Measurements from ENCODE around the gene WT1.
"Not testable (repeated sequence)": the region's sequence is repeated elsewhere in the genome, so short reads cannot be mapped to it uniquely, and the experiment has no call there.

The WT1 gene

DNA sequence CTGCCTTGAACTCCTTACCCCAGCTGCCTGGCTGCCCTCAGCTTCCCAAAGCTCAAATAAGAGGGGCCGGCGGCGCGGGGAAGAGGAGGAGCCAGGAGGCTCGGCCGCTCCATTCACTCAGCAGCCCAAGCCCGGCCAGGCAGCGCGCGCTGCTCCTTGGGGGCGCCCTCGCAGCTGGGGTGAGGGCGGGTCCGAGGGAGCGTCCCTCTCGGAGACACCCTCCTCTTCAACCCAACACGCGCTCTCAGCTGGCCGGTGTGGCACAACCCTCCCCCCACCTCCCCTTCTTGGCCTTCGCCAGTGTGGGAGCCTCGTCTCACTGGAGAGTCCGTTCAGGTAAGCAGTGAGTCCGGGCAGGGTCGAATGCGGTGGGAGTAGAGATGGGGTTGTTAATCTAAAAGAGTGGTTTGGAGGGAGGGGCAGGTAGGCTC lies at the start of gene WT1:
Gene WT1 (minus strand): TSS at position 29 of the 431 bp plus-strand sequence.
- no peak for DNase-seq

DNA sequence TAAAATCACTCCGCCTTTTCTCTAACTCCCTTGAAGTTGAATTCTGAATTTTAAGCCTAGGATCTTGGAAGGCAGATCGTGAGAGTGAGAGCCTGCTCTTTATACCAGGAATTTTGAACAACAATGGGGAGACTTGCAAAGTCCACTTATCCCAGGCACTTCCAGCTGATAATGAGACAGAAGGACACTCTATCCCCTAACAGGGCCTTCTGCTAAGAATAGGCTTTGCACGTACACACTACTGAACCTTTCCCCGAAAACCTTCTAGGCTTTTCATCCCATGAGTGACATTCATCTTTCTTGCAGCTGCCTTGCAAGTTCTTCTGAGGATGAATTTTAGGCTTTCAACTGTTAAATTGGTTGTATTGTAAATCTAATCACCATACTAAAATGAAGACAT lies 44.0 kb upstream of the WT1 start:
- no peak for DNase-seq

DNA sequence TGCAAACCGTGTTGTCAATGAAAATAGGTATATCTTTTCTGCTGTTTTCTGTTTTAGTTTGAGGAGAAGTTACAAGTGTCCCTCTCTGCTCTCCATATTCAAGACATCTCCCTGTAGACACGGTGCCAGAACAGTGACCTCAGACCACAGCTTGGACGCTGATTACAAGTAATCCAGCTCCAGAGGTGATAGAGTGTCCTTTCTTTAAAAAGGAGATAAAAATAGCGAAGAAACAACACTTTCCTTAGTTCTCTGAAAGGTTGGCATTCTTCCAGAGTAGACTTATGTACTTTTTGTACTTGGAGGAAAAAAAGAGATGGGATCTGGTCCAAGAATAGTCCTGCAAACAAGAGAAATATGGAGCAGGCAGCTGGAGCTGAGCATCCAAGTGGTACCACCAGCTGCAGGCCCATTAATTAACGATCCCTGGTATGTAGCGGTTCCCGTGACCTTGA lies 43.0 kb upstream of the WT1 start:
- DNase-seq = no peak

DNA sequence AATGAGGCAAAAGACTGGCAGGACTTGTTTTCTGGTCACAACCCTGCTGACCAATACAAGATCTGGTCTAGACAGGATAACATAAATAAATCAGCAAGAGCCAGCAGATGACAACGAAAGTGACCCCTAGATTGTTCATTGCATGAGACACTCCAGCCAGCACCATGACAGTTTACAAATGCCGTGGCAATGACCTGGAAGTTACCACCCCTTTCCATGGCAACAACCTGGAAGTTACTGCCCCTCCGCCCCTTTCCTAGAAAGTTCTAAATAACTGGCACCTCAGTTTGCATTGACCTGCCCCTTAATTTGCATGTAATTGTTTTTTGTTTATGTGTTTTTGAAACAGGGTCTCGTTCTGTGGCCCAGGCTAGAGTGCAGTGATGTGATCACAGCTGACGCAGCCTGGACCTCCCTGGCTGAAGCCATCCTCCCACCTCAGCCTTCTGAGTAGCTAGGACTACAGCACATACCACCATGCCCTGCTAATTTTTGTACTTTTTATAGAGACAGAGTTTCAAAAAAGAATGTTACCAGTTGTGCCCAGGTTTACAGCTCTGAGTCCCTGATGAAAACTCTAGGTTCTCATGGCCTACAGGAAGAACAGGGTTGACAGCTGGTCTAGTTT lies 38.1 kb upstream of the WT1 start:
- no peak for DNase-seq

DNA sequence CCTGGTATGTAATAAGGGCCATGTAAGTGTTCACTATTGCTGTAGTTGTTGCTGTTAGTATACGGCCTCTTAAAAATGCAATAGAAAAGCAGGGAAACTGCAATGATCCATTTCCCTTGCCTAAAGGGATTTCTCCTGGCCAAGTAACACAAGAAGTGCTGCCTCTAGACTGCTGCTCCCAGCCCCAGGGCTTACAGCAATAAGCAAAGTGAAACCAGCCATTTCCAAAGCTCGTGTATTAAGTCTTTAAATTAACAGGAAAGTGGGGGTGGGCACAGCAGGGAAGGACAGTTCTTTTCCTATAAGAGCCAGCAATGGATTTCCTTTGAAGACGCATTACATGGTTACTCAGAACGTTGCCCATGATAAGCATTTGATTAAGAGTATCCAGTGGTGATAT lies 36.9 kb upstream of the WT1 start:
- no peak for DNase-seq

DNA sequence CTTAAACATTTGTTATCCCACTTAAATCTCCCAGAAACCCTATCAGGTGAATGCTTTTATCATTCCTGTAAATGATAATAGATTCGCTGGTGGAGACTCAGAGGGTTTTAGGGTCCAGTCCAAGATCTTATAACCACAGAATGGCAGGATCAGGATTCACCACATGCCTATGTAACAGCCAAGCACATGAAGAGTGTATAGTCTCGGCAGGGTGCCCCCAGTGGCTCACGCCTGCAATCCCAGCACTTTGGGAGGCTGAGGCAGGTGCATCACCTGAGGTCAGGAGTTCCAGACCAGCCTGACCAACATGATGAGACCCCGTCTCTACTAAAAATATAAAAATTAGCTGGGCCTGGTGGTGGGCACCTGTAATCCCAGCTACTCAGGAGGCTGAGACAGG lies 36.2 kb upstream of the WT1 start:
- DNase-seq = not testable (repeated sequence)

DNA sequence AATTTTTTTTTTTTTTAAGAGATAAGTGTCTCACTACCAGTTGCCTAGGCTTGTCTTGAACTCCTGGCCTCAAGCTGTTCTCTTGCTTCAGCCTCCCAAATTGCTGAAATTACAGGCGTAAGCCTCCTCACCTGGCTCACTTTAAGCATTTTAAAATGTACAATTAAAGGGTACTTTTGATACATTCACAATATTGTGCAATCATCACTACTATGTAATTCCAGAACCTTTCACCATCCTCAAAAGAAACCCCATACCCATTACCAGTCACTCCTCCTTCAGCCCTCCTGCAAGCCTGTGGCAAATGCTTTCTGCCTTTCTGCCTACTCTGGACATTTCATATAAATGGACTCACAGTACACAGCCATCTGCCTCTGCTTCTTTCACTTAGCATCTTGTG lies 34.5 kb upstream of the WT1 start:
- no peak for DNase-seq

DNA sequence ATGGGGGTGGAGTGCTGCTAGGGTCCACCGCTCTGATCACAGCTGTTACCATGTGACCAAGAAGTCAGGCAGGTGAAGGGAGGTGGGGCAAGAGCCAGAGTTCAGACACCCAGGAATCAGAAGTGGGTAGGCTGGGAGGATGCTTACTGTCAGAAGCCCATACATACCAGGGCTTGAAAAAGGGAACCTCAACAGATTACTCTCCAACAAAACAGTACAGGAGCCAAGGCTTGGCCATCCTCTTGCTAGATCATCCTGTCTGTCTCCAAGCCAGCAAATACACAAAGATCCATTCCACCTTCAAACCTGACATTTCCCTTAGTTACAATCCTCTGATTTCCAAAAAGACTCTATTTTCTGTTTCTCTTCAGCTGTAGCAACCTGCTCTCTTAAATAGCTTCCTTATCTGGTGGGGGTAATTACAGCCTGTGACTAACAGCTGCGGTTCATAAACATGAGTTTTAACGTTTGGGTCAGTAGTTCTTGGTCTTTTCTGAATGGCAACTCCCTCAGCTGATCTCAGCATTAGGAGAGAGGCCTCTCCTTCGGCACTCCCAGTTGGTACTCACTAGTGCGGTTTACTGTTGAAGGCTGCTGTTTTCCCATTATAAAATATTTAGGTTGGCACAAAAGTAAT lies 31.1 kb upstream of the WT1 start:
- no peak for DNase-seq

DNA sequence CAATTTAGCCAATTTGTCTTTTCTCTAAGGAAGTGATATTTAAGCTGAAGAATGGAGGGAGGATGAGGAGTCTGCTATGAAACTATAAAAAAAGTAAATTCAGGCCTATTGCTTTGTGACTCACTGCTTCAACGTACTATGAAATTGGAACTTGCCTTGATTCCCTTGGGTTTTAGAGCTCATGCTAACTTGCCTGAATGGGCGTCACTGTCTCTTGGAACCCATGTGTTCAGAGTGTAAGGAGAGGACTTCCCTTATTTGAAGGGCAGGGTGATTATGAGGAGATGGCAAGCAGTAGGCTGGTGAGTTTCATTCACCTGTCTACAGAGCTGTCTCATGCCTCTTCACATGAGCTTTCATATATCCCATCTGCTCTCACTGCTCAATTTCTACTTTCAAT lies 28.7 kb upstream of the WT1 start:
- DNase-seq = no peak

DNA sequence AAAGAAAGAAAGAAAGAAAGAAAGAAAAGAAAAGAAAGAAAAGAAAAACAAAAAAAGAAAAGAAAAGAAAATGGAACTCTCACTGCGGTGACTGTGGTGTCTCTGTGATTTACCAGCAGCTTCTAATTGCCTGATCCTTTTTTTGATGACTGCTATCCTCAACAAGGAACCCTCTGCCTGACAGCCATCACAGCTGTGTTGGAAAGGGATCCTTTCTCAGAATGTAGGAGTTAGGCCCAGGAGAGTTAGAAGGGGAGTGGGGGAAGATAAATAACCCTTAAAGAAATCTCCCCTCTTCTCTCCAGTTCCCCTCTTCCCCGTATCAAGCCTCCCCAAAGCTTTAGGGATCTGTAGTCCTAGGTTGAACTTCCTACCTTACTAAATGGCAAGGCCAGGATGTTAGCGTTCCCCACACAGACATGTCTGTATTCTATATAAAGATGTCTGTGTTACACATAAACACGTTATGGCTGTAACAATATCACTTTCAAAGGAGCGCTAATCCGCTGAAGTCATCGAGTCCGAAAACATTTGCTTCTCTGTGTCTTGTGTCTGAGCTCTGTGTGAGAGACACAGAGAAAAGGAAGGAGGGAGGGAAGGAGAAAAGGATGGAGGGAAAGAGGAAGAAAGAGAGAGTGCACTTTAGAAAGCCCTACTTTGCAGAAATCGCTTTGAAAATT lies 26.8 kb upstream of the WT1 start:
- no peak for DNase-seq

DNA sequence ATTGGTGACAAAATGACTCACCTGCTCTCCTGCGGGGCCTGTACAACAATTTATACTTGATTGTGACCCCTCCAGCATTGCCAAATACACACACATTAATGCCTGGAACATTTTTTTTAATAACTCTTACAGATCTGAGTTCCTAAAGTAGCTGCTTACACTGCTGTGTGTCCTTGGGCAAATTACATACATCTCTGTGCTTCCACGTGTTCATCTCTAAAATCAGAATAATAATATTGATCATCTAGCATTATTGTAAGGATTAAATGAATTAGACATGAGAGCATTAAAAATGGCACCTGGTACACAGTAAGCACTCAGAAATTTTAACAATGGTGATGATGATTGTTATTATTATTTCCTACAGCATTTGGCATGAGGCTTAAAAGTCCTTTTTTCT lies 21.5 kb upstream of the WT1 start:
- DNase-seq = no peak

DNA sequence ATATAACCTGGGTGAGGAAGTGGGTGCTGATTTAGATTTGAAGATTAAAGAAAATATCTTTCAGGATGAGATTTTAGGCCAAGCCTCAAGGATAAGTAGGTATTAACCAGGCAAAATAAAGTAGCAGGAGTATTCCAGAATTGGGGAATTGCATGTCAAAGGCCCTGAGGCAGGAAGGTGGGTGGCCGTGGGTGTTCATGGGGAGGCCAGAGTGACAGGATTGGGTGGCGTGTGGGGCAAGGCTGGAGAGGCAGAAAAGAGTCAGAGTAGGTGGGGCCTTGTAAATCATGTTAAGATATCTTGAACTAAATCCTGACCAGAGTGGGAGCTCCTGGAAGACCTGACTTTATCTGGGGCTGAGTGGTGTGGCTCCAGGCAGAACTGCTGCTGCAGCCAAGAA lies 19.7 kb upstream of the WT1 start:
- DNase-seq = no peak

DNA sequence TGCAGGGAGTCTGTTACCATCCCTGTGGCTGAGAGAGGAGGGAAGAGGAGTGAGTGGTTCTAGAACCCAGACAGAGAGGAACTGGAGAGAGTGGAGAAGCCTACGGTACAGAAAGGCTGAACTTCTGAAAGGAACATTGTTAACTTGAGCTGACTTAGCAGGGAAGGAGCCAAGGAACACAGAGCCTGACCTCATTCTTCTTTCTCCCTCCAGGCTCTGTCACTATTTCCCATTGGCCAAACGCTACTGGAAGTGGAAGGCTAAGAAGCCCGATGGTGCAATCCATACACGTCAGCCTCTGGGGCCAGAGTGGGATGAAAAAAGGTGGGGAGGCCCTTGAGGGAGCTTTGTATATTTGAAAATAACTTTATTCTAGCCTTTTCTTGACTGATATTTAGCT lies 16.5 kb upstream of the WT1 start:
- DNase-seq = no peak

DNA sequence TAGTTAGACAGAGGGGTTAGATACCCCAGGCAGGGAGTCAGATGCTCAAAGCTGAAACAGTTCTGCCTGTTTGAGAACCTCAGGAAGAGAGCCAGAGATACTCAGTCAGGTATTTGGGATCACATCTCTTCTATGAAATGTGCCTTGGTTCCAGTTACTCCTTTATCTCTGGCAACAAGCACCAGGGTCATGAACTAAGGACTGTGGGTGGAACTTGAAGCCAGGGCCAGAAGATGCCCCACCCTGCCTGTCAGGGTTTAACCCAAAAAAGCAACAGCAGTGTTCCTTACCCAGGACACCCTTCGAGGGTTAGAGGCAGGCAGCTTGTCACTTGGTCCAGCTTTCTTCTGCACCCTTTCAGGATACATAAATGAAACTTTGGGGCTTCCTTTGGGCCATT lies 15.0 kb upstream of the WT1 start:
- DNase-seq = no peak

DNA sequence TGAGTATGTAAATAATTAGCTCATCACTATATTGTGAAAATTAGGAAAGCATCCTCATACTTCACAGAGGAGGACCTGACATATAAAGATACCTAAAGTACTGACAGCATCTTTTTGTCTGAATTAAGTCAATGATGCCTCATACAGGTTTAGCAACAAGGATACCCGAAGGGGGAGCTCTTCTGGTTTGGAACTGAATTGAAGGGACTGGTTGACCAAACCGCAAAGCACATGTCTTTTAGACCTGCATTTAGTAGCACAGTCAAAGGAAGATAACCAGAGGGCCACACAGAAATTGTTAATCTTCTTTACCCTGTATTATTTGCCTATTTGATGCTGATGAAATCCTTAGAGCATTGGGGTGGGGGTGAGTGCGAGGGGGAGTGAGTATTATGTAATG lies 12.9 kb upstream of the WT1 start:
- DNase-seq = no peak

DNA sequence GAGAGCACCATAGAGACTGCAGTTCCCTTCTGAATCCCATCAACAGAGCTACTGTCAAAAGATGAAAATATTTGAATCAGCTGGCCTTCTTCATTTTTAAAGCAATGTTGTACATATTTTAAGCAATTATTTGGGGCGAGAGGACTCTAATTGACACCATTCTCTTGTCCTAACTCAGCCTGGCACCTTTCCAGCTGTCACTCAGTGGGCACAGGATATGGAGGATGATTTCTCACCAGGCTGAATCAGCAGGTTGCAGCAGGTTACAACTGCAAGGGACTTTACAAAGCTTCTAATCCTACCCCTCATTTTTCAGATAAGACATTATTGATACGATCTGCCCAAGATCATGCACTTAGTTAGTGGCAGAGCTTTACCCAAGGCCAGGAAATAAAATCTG lies 11.9 kb upstream of the WT1 start:
- no peak for DNase-seq

DNA sequence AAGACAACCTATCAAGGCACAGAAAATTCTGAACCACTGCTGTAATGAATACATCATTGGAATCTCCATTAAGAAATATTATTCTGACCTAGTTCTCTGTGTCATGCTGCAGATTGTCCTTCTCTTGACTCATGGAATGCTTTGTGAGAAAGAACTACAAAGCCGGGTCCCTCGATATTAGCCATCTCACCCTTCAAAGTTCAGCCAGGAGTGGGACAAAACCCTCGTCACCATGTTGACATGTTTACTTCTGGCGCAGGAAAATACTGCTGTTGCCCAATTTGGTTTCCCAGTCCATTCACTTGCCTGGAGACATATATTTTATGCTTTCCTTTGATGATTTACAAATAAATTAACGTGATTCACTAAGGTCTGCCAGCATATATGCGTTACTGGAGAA lies 10.9 kb upstream of the WT1 start:
- no peak for DNase-seq

DNA sequence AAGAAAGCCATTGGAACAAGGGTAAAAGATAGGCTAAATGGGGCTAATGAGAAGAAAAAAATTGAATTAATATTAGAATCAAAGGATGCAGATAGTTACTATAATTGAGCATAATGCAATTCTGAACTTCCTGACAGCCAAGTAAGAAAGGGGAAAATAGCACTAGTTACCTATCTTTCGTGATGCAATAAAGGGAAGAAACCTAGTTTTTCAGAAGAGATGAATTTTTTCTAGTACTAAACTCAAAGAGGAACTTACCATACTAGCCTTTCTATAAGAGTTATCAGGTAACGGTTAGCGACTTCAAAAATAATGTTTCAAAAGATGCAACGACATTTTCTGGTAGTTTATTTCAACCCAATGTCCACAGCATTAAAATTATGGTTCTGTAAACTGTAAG lies 8.8 kb upstream of the WT1 start:
- no peak for DNase-seq

DNA sequence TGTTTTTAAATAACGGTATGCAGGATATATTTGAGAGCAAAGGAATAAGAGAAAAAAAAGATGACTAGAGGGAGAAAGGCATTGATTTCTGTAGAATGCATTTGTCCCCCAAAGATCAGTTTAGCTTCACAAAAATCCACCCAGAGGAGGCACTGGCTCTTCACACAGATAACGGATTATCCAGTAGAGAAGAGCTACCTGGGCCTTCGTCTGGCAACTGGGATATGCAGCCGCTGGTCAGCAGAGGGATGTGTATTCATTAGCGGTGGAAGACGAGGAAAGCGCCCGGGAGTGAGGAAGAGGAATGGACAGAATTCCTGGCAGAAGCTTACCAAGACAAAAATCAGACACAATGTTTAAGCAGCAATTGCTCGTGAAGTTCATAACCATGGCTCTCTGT lies 5.6 kb upstream of the WT1 start:
- DNase-seq = no peak

DNA sequence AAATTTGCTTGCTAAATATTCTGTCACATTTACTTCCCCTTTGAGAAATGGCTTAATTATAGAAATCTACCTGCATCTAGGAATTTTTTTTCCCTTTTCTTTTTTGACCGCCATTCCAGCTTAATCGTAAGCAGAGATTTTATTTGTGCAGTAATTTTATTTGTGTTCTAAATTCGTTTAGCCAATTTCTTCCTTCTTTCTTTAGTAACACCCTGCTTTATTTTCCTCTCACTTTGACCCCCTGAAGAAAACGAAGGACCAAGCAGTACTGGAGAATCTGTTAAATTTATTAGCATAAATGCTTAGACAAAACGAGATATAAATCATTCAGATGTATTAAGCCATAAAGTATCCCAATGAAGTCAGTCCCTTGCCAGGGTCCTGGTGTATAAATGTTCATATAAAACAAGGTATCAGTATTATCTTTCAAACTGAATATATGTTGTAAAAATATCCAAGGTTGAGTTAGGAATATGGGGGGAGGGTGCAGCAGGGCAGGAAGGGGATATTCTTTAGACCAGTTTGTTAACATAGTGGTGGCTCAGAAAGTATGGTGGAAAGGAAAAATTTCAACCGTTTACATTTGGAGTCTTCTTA lies 5.1 kb upstream of the WT1 start:
- no peak for DNase-seq

DNA sequence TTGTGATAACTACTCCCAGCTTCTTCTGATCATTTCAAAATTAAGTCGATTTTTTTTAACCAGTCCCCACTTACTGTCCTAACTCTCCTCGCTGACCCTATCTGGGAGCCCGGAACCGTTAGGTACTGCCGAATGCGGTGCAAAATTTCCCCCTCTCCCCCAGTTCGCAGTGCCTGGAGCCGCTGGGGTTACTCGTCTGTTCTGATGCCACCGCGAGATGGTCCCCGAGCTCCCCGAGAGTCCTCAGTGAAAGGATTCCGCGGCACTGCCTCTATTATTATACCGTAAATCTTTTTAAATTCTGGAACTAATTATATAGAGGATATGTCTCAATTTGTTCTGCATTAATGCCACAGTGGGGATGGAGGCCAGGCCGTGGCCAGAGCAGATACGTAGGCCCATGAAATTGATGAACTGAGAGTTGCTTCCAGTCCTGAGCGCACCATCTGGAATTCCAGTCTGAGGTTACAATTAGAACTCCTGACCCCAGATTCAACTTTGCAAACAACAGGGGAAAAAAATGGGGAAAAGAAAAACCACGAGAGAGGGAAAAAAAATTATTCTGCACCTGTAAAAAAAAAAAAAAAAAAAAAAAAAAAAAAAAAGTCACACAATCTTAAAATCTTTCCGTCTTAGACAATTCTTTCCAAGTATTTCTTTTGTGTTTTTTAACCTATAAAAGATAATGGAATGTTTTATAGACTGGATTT lies 4.3 kb upstream of the WT1 start:
- no peak for DNase-seq

DNA sequence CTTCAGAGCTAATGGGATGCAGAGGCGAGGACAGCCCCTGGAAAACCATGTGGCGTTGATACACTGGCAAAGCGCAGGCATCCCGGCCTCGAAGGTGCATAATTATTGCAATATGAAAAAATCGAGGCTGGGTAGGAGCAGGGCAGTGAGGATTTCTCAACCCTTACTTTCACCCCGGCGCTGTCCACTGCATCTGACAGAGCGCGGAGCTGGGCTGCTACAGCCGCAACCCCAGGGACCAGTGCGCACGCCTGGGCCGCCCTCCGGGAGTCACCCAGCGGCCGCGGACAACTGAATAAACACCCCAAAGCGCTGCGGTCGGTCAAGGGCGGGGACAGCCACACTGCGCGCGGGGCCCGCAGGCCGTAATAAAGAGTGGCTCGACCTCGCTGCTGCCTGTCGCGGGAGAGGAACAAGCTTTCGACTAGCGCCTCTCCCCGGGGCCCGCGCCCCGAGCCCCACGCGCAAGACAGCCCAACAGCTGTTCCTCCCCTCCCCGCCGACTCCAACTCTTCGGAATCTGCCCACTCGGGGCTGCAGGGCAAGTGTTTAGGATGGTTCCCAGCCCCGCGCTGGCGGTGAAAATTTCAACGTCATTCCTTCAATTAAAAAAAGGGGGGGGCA lies 3.6 kb upstream of the WT1 start:
- no peak for DNase-seq

DNA sequence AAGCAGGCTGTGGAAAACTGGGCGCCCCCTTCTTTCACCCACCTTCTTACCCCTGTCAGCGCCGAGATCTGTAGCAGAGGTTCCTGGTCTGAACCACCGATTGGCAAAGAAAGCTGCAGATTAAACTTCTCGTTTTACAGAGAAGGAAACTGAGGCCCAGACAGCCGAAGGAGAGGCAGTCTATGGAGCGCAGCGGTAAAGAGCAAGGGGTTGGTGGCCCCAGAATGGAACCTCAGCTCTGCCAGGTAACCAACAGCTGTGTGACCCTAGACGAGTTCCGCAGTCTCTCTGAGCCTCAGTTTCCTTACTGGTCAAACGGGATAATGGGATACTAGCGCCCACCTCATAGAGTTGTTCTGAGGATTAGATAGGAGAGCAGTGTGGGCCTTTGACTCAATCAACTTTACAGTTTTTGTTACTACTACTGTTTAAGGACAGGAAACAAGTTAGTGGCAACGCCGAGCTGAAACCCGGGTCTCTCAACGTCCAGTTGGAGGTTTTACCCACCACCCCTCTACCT lies 3.1 kb upstream of the WT1 start:
- DNase-seq = no peak

All from activated CD4-positive, alpha-beta T cell treated with anti-CD3 and anti-CD28 coated beads for 1 hour (primary cell).